Panc1 (cell line): ENCODE results near the gene AGT. TPM values are rescaled to one million over a fixed set of nuclear protein-coding genes. Genes with fewer than 3 reads are reported as not detected.
A peak's percentile ranks its signal among the peaks of the same experiment; 100 is the strongest.

Experiments used
- ATAC-seq: fragments of 200-7000 bp; cut with Tn5 transposase; 2 replicates; pipeline ENCODE4 v1.9.1; 2020; ENCODE audit warnings: mild to moderate bottlenecking, moderate library complexity
- BruUV-seq: library from RNA; stranded (reverse); fragments of 400-500 nt; replicated peaks from 2 replicates; lab custom pipeline; 2021; lab: Mats Ljungman, UMichigan
- CTCF ChIA-PET: fragments of 300-600 bp; sonication (Branson Sonifier 250); formaldehyde crosslinking; loops from one replicate; lab custom pipeline; 2022; ENCODE audit warnings: antibody characterized with exemption; lab: Charles Lee
- POLR2A ChIA-PET: fragments of 300-600 bp; sonication (Branson Sonifier 250); formaldehyde crosslinking; loops from one replicate; lab custom pipeline; 2022; ENCODE audit warnings: antibody characterized with exemption; lab: Charles Lee
- DNase-seq: peaks from one replicate; pipeline ENCODE4 v3.0.0-alpha.2; 2010; ENCODE audit warnings: low read depth, low spot score
- H3K27ac ChIP-seq: 2 replicates; pipeline ENCODE4 v1.5.1; 2011; ENCODE audit warnings: mild to moderate bottlenecking, low read length, inconsistent platforms
- H3K27me3 ChIP-seq: fragments of 200-500 bp; sonication (Bioruptor generic); 2 replicates; pipeline ENCODE4 v1.6.0; 2014; ENCODE audit warnings: low read length, inconsistent platforms; ENCODE audit not compliant: control insufficient read depth, insufficient read depth
- H3K36me3 ChIP-seq: fragments of 200-500 bp; sonication (Bioruptor generic); 2 replicates; pipeline ENCODE4 v1.5.1; 2014; ENCODE audit warnings: inconsistent platforms, mild to moderate bottlenecking, low read length, moderate library complexity; ENCODE audit not compliant: control insufficient read depth, insufficient read depth
- H3K4me1 ChIP-seq: 2 replicates; pipeline ENCODE4 v1.5.1; 2011; ENCODE audit warnings: inconsistent platforms, mild to moderate bottlenecking, low read length, moderate library complexity; ENCODE audit not compliant: control insufficient read depth, insufficient read depth
- H3K4me3 ChIP-seq, 2 experiments: 2 replicates each; pipeline ENCODE4 v1.5.1; 2011 to 2012; ENCODE audit warnings: low read depth in 2 of 2, low read length in 2 of 2, mild to moderate bottlenecking in 2 of 2, inconsistent platforms in 1 of 2, moderate library complexity in 1 of 2
- H3K9me3 ChIP-seq: fragments of 200-500 bp; sonication (Bioruptor generic); 2 replicates; pipeline ENCODE4 v1.5.1; 2014; ENCODE audit warnings: low read depth, mild to moderate bottlenecking, inconsistent platforms, low read length, moderate library complexity; ENCODE audit not compliant: control insufficient read depth, insufficient read depth
- CTCF ChIP-seq: fragments of 450-650 bp; IDR thresholded peaks from 2 replicates; pipeline ENCODE4 v1.5.1; 2017; ENCODE audit warnings: mild to moderate bottlenecking
- POLR2AphosphoS5 ChIP-seq: IDR thresholded peaks from 2 replicates; pipeline ENCODE4 v1.6.1; 2012; ENCODE audit warnings: mild to moderate bottlenecking, low read depth, low read length, moderate library complexity
- REST ChIP-seq, 2 experiments: IDR thresholded peaks; 2 replicates each; pipeline ENCODE4 v1.6.1; 2011 to 2012; ENCODE audit warnings: low read depth in 2 of 2, control low read depth in 1 of 2, low read length in 1 of 2, mild to moderate bottlenecking in 1 of 2, moderate library complexity in 1 of 2; ENCODE audit not compliant: insufficient read depth in 1 of 2
- SIN3A ChIP-seq: IDR thresholded peaks from 2 replicates; pipeline ENCODE4 v1.6.1; 2012; ENCODE audit warnings: low read depth, mild to moderate bottlenecking, low read length, moderate library complexity, borderline replicate concordance; ENCODE audit not compliant: insufficient read depth
- TCF7L2 ChIP-seq: IDR thresholded peaks from 2 replicates; pipeline ENCODE4 v1.6.1; 2011; ENCODE audit warnings: mild to moderate bottlenecking, low read depth, low read length, inconsistent platforms
- in situ Hi-C: cut with HindIII; loops from 2 replicates; pipeline ENCODE4 v1.10.0; 2016; ENCODE audit warnings: low sequenced_read_pairs, low pct_unique_long_range_greater_than_20kb
- intact Hi-C: fragments of 100-400 bp; cut with micrococcal nuclease; formaldehyde crosslinking; loops from one replicate; pipeline ENCODE4 v1.10.0; 2022; ENCODE audit not compliant: unreplicated experiment
- total RNA-seq: library from RNA; stranded (reverse); gene quantifications from one replicate; pipeline ENCODE4 v1.2.1, GENCODE V29; 2021; ENCODE audit not compliant: unreplicated experiment

Gene AGT
- total RNA-seq, 1 experiment from 2014 or later: 0.87 TPM

- no peak for DNase-seq
- Histone ChIP-seq H3K9me3 (no peaks in the 10 kb centered on the region), H3K4me3 (no peak overlapping the region), H3K4me1 (no peaks in the 10 kb centered on the region), H3K27ac (no peak overlapping the region), H3K27me3 (no peaks in the 10 kb centered on the region; the same call in 1 of the 2 replicates), H3K36me3 (no peaks in the 10 kb centered on the region)
- ChIA-PET CTCF (no interaction called here), POLR2A (no interaction called here)
- ATAC-seq: no peak
- BruUV-seq: no TSS peak
- intact Hi-C loops: no loop called here
- in situ Hi-C loops: no loop called here
- no peak for TF ChIP-seq POLR2AphosphoS5
These were observed 3.4 kb downstream of the AGT start for GRCh38 chr1:230710543-230710904.

- CTCF ChIA-PET: no interaction called here
- TF ChIP-seq REST (IDR thresholded peaks at IDR 0.05; ENCODE audit: insufficient read depth in 1 of 2, low read depth in 2 of 2, low read length in 1 of 2) (peak; percentile 36 to 64; a peak in 1 of 4 replicates), CTCF (no peak)
- Histone ChIP-seq H3K9me3 (no peaks in the 10 kb centered on the region), H3K36me3 (no peaks in the 10 kb centered on the region), H3K27me3 (no peaks in the 10 kb centered on the region; the same call in 1 of the 2 replicates), H3K4me1 (no peaks in the 10 kb centered on the region), H3K27ac (no peak overlapping the region), H3K4me3 (no peak overlapping the region)
- ATAC-seq (no peak), DNase-seq (no peak)
- intact Hi-C loops: no loop called here
- in situ Hi-C loops: no loop called here
- BruUV-seq: no TSS peak
- POLR2A ChIA-PET: no interaction called here
These were observed 4.0 kb downstream of the AGT start for GRCh38 chr1:230709619-230710542.

GRCh38 chr1:230708631-230709580 lies 5.0 kb downstream of the AGT start:
- H3K4me3 ChIP-seq: no peak overlapping the region
- H3K27me3 ChIP-seq: no peaks in the 10 kb centered on the region; the same call in 1 of the 2 replicates
- no peaks in the 10 kb centered on the region for H3K4me1 ChIP-seq
- ChIA-PET CTCF (no interaction called here), POLR2A (no interaction called here)
- ATAC-seq (no peak), DNase-seq (no peak)
- BruUV-seq: no TSS peak
- no peaks in the 10 kb centered on the region for H3K36me3 ChIP-seq
- TF ChIP-seq REST (IDR thresholded peaks at IDR 0.05; ENCODE audit: insufficient read depth in 1 of 2, low read depth in 2 of 2, low read length in 1 of 2): no peak
- no peak for TF ChIP-seq TCF7L2
- no peak for TF ChIP-seq POLR2AphosphoS5
- TF ChIP-seq SIN3A: no peak
- no peak for TF ChIP-seq CTCF
- intact Hi-C loops: no loop called here
- no peaks in the 10 kb centered on the region for H3K9me3 ChIP-seq
- H3K27ac ChIP-seq: no peak overlapping the region
- in situ Hi-C loops: no loop called here
